ENCODE results near the gene SGSH. TPM values are rescaled to one million over a fixed set of nuclear protein-coding genes. Genes with fewer than 3 reads are reported as not detected.
"Not testable (repeated sequence)": the region's sequence is repeated elsewhere in the genome, so short reads cannot be mapped to it uniquely, and the experiment has no call there.

The SGSH gene
- total RNA-seq, 1 donor from 2014 or later: 25.5 TPM

- H3K27ac Mint-ChIP-seq: no peak overlapping the region
- H3K36me3 Mint-ChIP-seq (ENCODE audit: low read depth): peaks cover 21% of the 10 kb centered on the region
- no peaks in the 10 kb centered on the region for H3K4me1 Mint-ChIP-seq (ENCODE audit: low read depth)
- H3K27me3 Mint-ChIP-seq (ENCODE audit: low read depth): no peaks in the 10 kb centered on the region
- intact Hi-C loops (cut with micrococcal nuclease): no loop called here
- H3K4me3 Mint-ChIP-seq (ENCODE audit: low read depth): no peak overlapping the region
- no peaks in the 10 kb centered on the region for H3K9me3 Mint-ChIP-seq
- DNase-seq (ENCODE audit: low spot score): no peak
These were observed 8.0 kb downstream of the SGSH start for GRCh38 chr17:80212109-80212508.

DNA sequence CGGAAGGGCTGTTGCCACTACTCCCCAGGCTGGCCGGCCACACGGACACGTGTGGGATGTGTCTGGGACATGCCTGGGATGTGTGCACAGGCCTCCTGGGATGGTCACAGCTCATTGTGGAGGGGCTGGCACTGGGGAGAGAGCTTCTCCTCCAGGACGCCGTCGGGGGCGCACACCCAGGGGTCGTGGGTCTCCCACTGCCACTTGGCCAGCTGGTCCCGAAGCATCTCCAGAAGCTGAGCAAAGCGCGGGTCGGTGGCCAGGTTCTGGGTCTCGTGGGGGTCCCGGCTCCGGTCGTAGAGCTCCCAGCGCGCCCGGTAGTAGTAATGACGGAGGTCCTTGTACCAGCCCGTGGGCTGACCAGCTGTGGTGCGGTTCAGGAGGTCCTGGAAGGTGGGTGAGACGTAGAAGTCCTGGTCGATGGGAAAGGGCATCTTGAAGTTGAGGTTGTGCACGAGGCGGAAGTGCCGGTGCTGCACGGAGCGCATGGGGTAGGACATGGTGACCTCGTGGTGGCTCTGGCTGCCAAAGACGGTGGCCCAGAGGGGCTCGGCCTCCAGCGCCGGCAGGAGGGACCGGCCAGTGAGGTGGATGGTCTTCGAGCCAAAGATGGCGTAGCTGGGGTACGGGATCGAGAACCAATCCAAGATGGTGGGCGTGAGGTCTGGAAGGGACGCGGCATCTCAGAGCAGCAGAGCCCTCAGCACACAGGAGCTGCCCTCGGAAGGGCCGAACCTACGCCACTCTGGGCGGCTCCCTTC lies 9.6 kb downstream of the SGSH start:
- Mint-ChIP-seq H3K27ac (no peak overlapping the region), H3K27me3 (ENCODE audit: low read depth) (no peaks in the 10 kb centered on the region), H3K9me3 (no peaks in the 10 kb centered on the region), H3K4me1 (ENCODE audit: low read depth) (no peaks in the 10 kb centered on the region), H3K4me3 (ENCODE audit: low read depth) (no peak overlapping the region), H3K36me3 (ENCODE audit: low read depth) (peaks cover 8% of the 10 kb centered on the region)
- intact Hi-C loops (cut with micrococcal nuclease): no loop called here
- DNase-seq (ENCODE audit: low spot score): no peak

- Mint-ChIP-seq H3K4me3 (ENCODE audit: low read depth) (no peak overlapping the region), H3K27ac (no peak overlapping the region), H3K4me1 (ENCODE audit: low read depth) (no peaks in the 10 kb centered on the region), H3K9me3 (no peaks in the 10 kb centered on the region), H3K27me3 (ENCODE audit: low read depth) (no peaks in the 10 kb centered on the region), H3K36me3 (ENCODE audit: low read depth) (peaks cover 8% of the 10 kb centered on the region)
- DNase-seq (ENCODE audit: low spot score): no peak
- intact Hi-C loops (cut with micrococcal nuclease): no loop called here
These were observed 10.4 kb downstream of the SGSH start for GRCh38 chr17:80209765-80210164.

GRCh38 chr17:80208050-80208449 lies 12.1 kb downstream of the SGSH start:
- H3K4me1 Mint-ChIP-seq (ENCODE audit: low read depth): no peaks in the 10 kb centered on the region
- no peak for DNase-seq (ENCODE audit: low spot score)
- intact Hi-C loops (cut with micrococcal nuclease): no loop called here
- no peak overlapping the region for H3K27ac Mint-ChIP-seq
- H3K27me3 Mint-ChIP-seq (ENCODE audit: low read depth): no peaks in the 10 kb centered on the region
- no peak overlapping the region for H3K4me3 Mint-ChIP-seq (ENCODE audit: low read depth)
- peaks cover 8% of the 10 kb centered on the region for H3K36me3 Mint-ChIP-seq (ENCODE audit: low read depth)
- no peaks in the 10 kb centered on the region for H3K9me3 Mint-ChIP-seq

- Mint-ChIP-seq H3K36me3 (ENCODE audit: low read depth) (peaks cover 7% of the 10 kb centered on the region), H3K27me3 (ENCODE audit: low read depth) (no peaks in the 10 kb centered on the region), H3K4me1 (ENCODE audit: low read depth) (no peaks in the 10 kb centered on the region), H3K27ac (no peak overlapping the region), H3K4me3 (ENCODE audit: low read depth) (no peak overlapping the region), H3K9me3 (no peaks in the 10 kb centered on the region)
- DNase-seq (ENCODE audit: low spot score): no peak
- intact Hi-C loops (cut with micrococcal nuclease): no loop called here
These were observed 14.3 kb downstream of the SGSH start for GRCh38 chr17:80205811-80206210.

DNA sequence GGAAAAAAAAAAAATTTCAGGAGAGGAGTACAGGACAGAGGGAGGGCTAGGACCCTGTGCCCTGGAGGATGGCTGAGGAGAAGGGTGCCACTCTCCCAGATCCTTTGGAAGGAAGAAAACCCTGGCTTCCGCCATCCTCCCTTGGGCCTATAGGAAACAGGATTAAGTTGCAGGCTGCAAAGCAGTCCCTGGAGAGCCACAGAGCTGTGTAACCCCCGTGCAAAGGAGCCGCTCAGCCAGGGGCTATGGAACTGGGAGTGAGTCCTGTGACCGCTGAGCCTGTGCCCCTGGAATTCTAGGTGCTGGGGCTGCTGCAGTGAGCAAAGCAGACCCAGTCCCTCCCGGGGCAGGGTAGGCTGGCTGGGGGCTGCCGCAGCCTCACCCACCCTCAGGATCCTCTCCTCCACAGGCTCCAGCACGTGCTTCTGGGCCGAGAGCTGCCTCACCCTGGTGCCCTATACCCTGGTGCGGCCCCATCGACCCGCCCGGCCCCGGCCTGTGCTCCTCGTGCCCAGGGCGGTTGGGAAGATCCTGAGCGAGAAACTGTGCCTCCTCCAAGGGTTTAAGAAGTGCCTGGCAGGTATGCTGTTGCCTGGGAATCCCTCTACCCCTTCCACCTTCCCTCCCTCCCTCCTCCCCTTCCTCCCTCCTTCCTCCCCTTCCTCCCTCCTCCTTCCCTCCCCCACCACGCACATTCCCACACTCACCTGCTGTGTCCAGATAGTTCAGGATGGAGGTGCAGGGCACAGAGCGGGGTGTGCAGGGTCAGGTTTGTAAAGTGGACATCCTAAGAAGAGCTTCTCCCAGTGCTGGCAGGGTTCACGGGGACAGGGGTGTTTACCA lies 15.3 kb downstream of the SGSH start:
- no peaks in the 10 kb centered on the region for H3K27me3 Mint-ChIP-seq (ENCODE audit: low read depth)
- H3K4me1 Mint-ChIP-seq (ENCODE audit: low read depth): no peaks in the 10 kb centered on the region
- no peaks in the 10 kb centered on the region for H3K9me3 Mint-ChIP-seq
- H3K4me3 Mint-ChIP-seq (ENCODE audit: low read depth): no peak overlapping the region
- no peak for DNase-seq (ENCODE audit: low spot score)
- intact Hi-C loops (cut with micrococcal nuclease): no loop called here
- H3K36me3 Mint-ChIP-seq (ENCODE audit: low read depth): peaks cover under 1% of the 10 kb centered on the region
- H3K27ac Mint-ChIP-seq: no peak overlapping the region

- Mint-ChIP-seq H3K27ac (no peak overlapping the region), H3K4me3 (ENCODE audit: low read depth) (no peak overlapping the region), H3K4me1 (ENCODE audit: low read depth) (no peaks in the 10 kb centered on the region), H3K36me3 (ENCODE audit: low read depth) (no peaks in the 10 kb centered on the region), H3K27me3 (ENCODE audit: low read depth) (no peaks in the 10 kb centered on the region), H3K9me3 (no peaks in the 10 kb centered on the region)
- DNase-seq (ENCODE audit: low spot score): no peak
- intact Hi-C loops (cut with micrococcal nuclease): no loop called here
These were observed 16.6 kb downstream of the SGSH start for GRCh38 chr17:80203471-80203963.

DNA sequence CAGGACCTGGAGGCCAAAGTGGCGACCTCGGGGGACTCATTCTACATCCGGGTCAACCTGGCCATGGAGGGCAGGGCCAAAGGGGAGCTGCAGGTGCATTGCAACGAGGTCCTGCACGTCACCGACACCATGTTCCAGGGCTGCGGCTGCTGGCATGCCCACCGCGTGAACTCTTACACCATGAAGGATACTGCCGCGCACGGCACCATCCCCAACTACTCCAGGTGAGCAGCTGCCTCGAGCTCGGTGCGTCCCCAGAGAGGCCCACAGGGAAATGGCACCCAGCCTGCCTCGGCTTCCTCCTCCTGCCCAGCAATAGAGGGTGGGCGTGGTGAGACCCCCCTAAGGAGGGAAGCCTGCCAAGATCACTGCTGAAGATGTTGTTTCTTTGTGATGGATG lies 17.9 kb downstream of the SGSH start:
- Mint-ChIP-seq H3K9me3 (no peaks in the 10 kb centered on the region), H3K4me1 (ENCODE audit: low read depth) (no peaks in the 10 kb centered on the region), H3K27ac (no peak overlapping the region), H3K36me3 (ENCODE audit: low read depth) (no peaks in the 10 kb centered on the region), H3K4me3 (ENCODE audit: low read depth) (no peak overlapping the region), H3K27me3 (ENCODE audit: low read depth) (no peaks in the 10 kb centered on the region)
- DNase-seq (ENCODE audit: low spot score): no peak
- intact Hi-C loops (cut with micrococcal nuclease): no loop called here

DNA sequence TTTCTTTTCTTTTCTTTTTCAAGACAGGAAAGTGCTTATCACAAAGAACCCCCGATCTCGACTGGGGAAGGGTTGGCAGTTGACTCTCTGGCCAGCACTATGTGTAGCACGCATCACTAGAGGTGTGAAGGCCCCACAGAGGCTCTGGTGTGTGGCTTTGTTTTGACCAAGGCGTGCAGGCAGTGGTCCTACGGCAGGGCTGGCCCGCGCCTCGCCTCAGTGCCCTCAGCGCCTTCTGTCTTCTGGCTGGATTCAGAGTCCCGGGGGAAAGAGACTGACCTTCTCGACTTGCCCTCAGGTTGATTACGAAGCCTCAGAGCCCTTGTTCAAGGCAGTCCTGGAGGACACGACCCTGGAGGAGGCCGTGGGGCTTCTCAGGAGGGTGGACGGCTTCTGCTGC lies 18.7 kb downstream of the SGSH start:
- Mint-ChIP-seq H3K27me3 (ENCODE audit: low read depth) (no peaks in the 10 kb centered on the region), H3K36me3 (ENCODE audit: low read depth) (no peaks in the 10 kb centered on the region)

GRCh38 chr17:80199295-80199694 lies 20.8 kb downstream of the SGSH start:
- not testable (repeated sequence) for H3K4me1 Mint-ChIP-seq (ENCODE audit: low read depth); H3K36me3 Mint-ChIP-seq (ENCODE audit: low read depth)

More for the DNA sequence above, 18.7 kb downstream of the SGSH start:
- H3K27ac Mint-ChIP-seq: no peak overlapping the region
- intact Hi-C loops (cut with micrococcal nuclease): no loop called here
- no peak for DNase-seq (ENCODE audit: low spot score)
- H3K4me1 Mint-ChIP-seq (ENCODE audit: low read depth): no peaks in the 10 kb centered on the region
- no peaks in the 10 kb centered on the region for H3K9me3 Mint-ChIP-seq
- no peak overlapping the region for H3K4me3 Mint-ChIP-seq (ENCODE audit: low read depth)

GRCh38 chr17:80198144-80198661 lies 21.9 kb downstream of the SGSH start:
- intact Hi-C loops (cut with micrococcal nuclease): no loop called here
- no peaks in the 10 kb centered on the region for H3K4me1 Mint-ChIP-seq (ENCODE audit: low read depth)
- peaks cover 3% of the 10 kb centered on the region for H3K27me3 Mint-ChIP-seq (ENCODE audit: low read depth)
- peaks cover 4% of the 10 kb centered on the region for H3K9me3 Mint-ChIP-seq
- no peak overlapping the region for H3K4me3 Mint-ChIP-seq (ENCODE audit: low read depth)
- no peak for DNase-seq (ENCODE audit: low spot score)
- H3K27ac Mint-ChIP-seq: no peak overlapping the region
- no peaks in the 10 kb centered on the region for H3K36me3 Mint-ChIP-seq (ENCODE audit: low read depth)

More at GRCh38 chr17:80199295-80199694, 20.8 kb downstream of the SGSH start:
- intact Hi-C loops (cut with micrococcal nuclease); H3K4me3 Mint-ChIP-seq (ENCODE audit: low read depth); H3K9me3 Mint-ChIP-seq; H3K27me3 Mint-ChIP-seq (ENCODE audit: low read depth); H3K27ac Mint-ChIP-seq; DNase-seq (ENCODE audit: low spot score): not testable (repeated sequence)

GRCh38 chr17:80196652-80197051 lies 23.5 kb downstream of the SGSH start:
- intact Hi-C loops (cut with micrococcal nuclease): loop anchor here (1.0 kb wide), 1 partner anchor 57 kb away; no protein-coding TSS in a partner anchor
- H3K27ac Mint-ChIP-seq: no peak overlapping the region
- H3K4me3 Mint-ChIP-seq (ENCODE audit: low read depth): no peak overlapping the region
- H3K36me3 Mint-ChIP-seq (ENCODE audit: low read depth): no peaks in the 10 kb centered on the region
- H3K27me3 Mint-ChIP-seq (ENCODE audit: low read depth): peaks cover 3% of the 10 kb centered on the region
- no peaks in the 10 kb centered on the region for H3K4me1 Mint-ChIP-seq (ENCODE audit: low read depth)
- no peak for DNase-seq (ENCODE audit: low spot score)
- H3K9me3 Mint-ChIP-seq: peaks cover 4% of the 10 kb centered on the region
